SK-N-SH (cell line): Measurements from ENCODE around the gene IRF5. TPM values are rescaled to one million over a fixed set of nuclear protein-coding genes. Genes with fewer than 3 reads are reported as not detected.

Experiments
- CTCF ChIA-PET: fragments of 300-600, 350-600 bp; formaldehyde crosslinking; extraction: SDS; loops from one replicate; lab custom pipeline; 2021; lab: Yijun Ruan, JAX
- POLR2A ChIA-PET: fragments of 350-600 bp; sonication (Branson Sonifier 250); formaldehyde crosslinking; extraction: SDS; loops from one replicate; lab custom pipeline; 2020; ENCODE audit warnings: antibody characterized with exemption, inconsistent platforms; lab: Yijun Ruan, JAX
- DNase-seq: peaks from one replicate; pipeline ENCODE4 v3.0.0; 2012
- H2AFZ ChIP-seq: fragments of 200-600 bp; sonication (generic); 2 replicates; pipeline ENCODE4 v1.8.1; 2016; ENCODE audit warnings: antibody characterized with exemption, mild to moderate bottlenecking, low read depth
- H3F3A ChIP-seq: fragments of 200-600 bp; sonication (generic); replicated peaks from 2 replicates; pipeline ENCODE3; 2016; ENCODE audit warnings: antibody characterized with exemption, mild to moderate bottlenecking; ENCODE audit not compliant: insufficient read depth
- H3K27ac ChIP-seq, 2 experiments: fragments of 200-500 bp in 1 of 2; fragments of 200-600 bp in 1 of 2; sonication (Bioruptor generic) in 1 of 2; sonication (generic), shearing (Covaris generic) in 1 of 2; 2 replicates each; pipeline versions ENCODE4 v1.5.1 to v1.6.1; 2014 to 2016; ENCODE audit warnings: low read depth in 2 of 2, inconsistent platforms in 1 of 2, low read length in 1 of 2, mild to moderate bottlenecking in 1 of 2, mixed read lengths in 1 of 2
- H3K27me3 ChIP-seq: fragments of 200-600 bp; sonication (generic), shearing (Covaris generic); 2 replicates; pipeline ENCODE4 v1.6.1; 2016; ENCODE audit warnings: mixed run types; ENCODE audit not compliant: insufficient read depth
- H3K36me3 ChIP-seq, 2 experiments: fragments of 200-500 bp in 1 of 2; fragments of 200-600 bp in 1 of 2; sonication (Bioruptor generic) in 1 of 2; sonication (generic) in 1 of 2; replicated peaks in 1 of 2; 2 replicates each; pipeline versions ENCODE3 to v1.5.1; 2014 to 2016; ENCODE audit warnings: low read length in 1 of 2, mild to moderate bottlenecking in 1 of 2; ENCODE audit not compliant: insufficient read depth in 2 of 2, control insufficient read depth in 1 of 2
- H3K4me1 ChIP-seq, 2 experiments: fragments of 200-500 bp in 1 of 2; fragments of 200-600 bp in 1 of 2; sonication (Bioruptor generic) in 1 of 2; sonication (generic), shearing (Covaris generic) in 1 of 2; 2 replicates each; pipeline versions ENCODE4 v1.5.1 to v1.6.1; 2014 to 2016; ENCODE audit warnings: low read depth in 1 of 2, low read length in 1 of 2, mixed run types in 1 of 2; ENCODE audit not compliant: insufficient read depth in 2 of 2, control insufficient read depth in 1 of 2
- H3K4me2 ChIP-seq: fragments of 200-600 bp; sonication (generic), shearing (Covaris generic); 2 replicates; pipeline ENCODE4 v1.6.1; 2017; ENCODE audit warnings: mixed run types
- H3K4me3 ChIP-seq, 2 experiments: fragments of 200-500 bp in 1 of 2; fragments of 200-600 bp in 1 of 2; sonication (Bioruptor generic) in 1 of 2; sonication (generic), shearing (Covaris generic) in 1 of 2; 2 replicates each; pipeline versions ENCODE4 v1.5.1 to v1.8.1; 2014 to 2016; ENCODE audit warnings: low read depth in 2 of 2, inconsistent platforms in 1 of 2, low read length in 1 of 2, mild to moderate bottlenecking in 1 of 2, mixed read lengths in 1 of 2, moderate library complexity in 1 of 2
- H3K79me2 ChIP-seq: fragments of 200-600 bp; sonication (generic); 2 replicates; pipeline ENCODE4 v1.8.1; 2017; ENCODE audit warnings: mild to moderate bottlenecking; ENCODE audit not compliant: insufficient read depth
- H3K9ac ChIP-seq: fragments of 200-600 bp; sonication (generic); 2 replicates; pipeline ENCODE4 v1.6.1; 2017; ENCODE audit warnings: mixed run types
- H3K9me2 ChIP-seq: fragments of 200-600 bp; sonication (generic); 2 replicates; pipeline ENCODE4 v1.6.1; 2017; ENCODE audit warnings: mixed run types
- H3K9me3 ChIP-seq: fragments of 200-600 bp; sonication (generic); 2 replicates; pipeline ENCODE4 v1.6.1; 2017; ENCODE audit warnings: mixed run types, mild to moderate bottlenecking, moderate library complexity
- H4K20me1 ChIP-seq: fragments of 200-600 bp; sonication (generic); 2 replicates; pipeline ENCODE4 v1.6.1; 2017; ENCODE audit warnings: mild to moderate bottlenecking, mixed run types; ENCODE audit not compliant: insufficient read depth
- CTCF ChIP-seq: fragments of 200-600 bp; sonication (generic); IDR thresholded peaks from 2 replicates; pipeline ENCODE4 v1.6.1; 2017; ENCODE audit warnings: antibody characterized with exemption, mild to moderate bottlenecking, moderate library complexity
- ELF1 ChIP-seq: IDR thresholded peaks from 2 replicates; pipeline ENCODE4 v1.4.0; 2012
- EZH2phosphoT487 ChIP-seq: fragments of 200-600 bp; sonication (generic); IDR thresholded peaks from 2 replicates; pipeline ENCODE4 v1.6.1; 2017; ENCODE audit warnings: low read depth, mixed run types, mild to moderate bottlenecking, antibody characterized with exemption, moderate library complexity, borderline replicate concordance
- FOSL2 ChIP-seq: IDR thresholded peaks from 2 replicates; pipeline ENCODE4 v1.4.0; 2012; ENCODE audit warnings: low read depth, mild to moderate bottlenecking, moderate library complexity, borderline replicate concordance
- FOXM1 ChIP-seq: IDR thresholded peaks from 2 replicates; pipeline ENCODE4 v1.4.0; 2012; ENCODE audit warnings: low read depth, mild to moderate bottlenecking
- GABPA ChIP-seq: IDR thresholded peaks from 2 replicates; pipeline ENCODE4 v1.4.0; 2012; ENCODE audit warnings: low read depth, mild to moderate bottlenecking
- MEF2A ChIP-seq: IDR thresholded peaks from 2 replicates; pipeline ENCODE4 v1.4.0; 2012; ENCODE audit warnings: low read depth, borderline replicate concordance
- POLR2AphosphoS5 ChIP-seq: IDR thresholded peaks from 2 replicates; pipeline ENCODE4 v1.6.1; 2012; ENCODE audit warnings: low read depth, low read length
- RFX5 ChIP-seq: IDR thresholded peaks from 2 replicates; pipeline ENCODE4 v1.6.1; 2012; ENCODE audit warnings: mild to moderate bottlenecking, improper control_type of control experiment, low read length
- RXRA ChIP-seq: IDR thresholded peaks from 2 replicates; pipeline ENCODE4 v1.4.0; 2012; ENCODE audit warnings: low read depth, mild to moderate bottlenecking, borderline replicate concordance
- TCF12 ChIP-seq: IDR thresholded peaks from 2 replicates; pipeline ENCODE4 v1.4.0; 2012
- USF2 ChIP-seq: fragments of 150-350 bp; IDR thresholded peaks from 2 replicates; pipeline ENCODE4 v1.6.1; 2017; ENCODE audit warnings: antibody characterized with exemption, low read length, low read depth, borderline replicate concordance
- WGBS: methylation state at CpG from one replicate; pipeline ENCODE4 v1.1.6; 2017; ENCODE audit warnings: low lambda C conversion rate; 5-methylcytosine and 5-hydroxymethylcytosine counted together
- polyA plus RNA-seq, 3 experiments: library from polyadenylated mRNA; depleted of rRNA; stranded (reverse); fragments of >200 nt; gene quantifications; 2 replicates each; pipeline ENCODE4 v1.2.3, GENCODE V29; 2012
- TF ChIP-seq, protein P1 (sequence below): IDR thresholded peaks from 2 replicates; pipeline ENCODE4; 2012
- TF ChIP-seq, protein P2 (sequence below): IDR thresholded peaks from 2 replicates; pipeline ENCODE4 v1.4.0; 2012; ENCODE audit warnings: low read depth, borderline replicate concordance
- TF ChIP-seq, protein P3 (sequence below): IDR thresholded peaks from 2 replicates; pipeline ENCODE4 v1.6.1; 2012; ENCODE audit warnings: mild to moderate bottlenecking, low read depth, low read length, moderate library complexity

Gene IRF5
- polyA plus RNA-seq, 1 of the 3 experiments (the other 2 are of a cell fraction): 0.62 TPM

GRCh38 chr7:128895320-128895719 is 42.4 kb upstream of the IRF5 start:
- POLR2A ChIA-PET: no interaction called here
- H3K9me3 ChIP-seq: 0 out of 2 replicates have a peak, but pooled peaks cover 8% of the 10 kb centered on the region
- no peaks in the 10 kb centered on the region for H3K9me2 ChIP-seq
- H3K27me3 ChIP-seq: peaks cover 4% of the 10 kb centered on the region; the same call in 1 of the 2 replicates
- no peaks in the 10 kb centered on the region for H3F3A ChIP-seq
- no peaks in the 10 kb centered on the region for H3K36me3 ChIP-seq
- DNase-seq: no peak
- CTCF ChIA-PET: interaction anchor here (0.6 to 4.1 kb wide), 4 partner anchors 9 to 269 kb away, joined by 3 to 31 read pairs (median 4); no protein-coding TSS in a partner anchor
- H3K79me2 ChIP-seq: no peaks in the 10 kb centered on the region
- no peak overlapping the region for H3K27ac ChIP-seq
- TF ChIP-seq, protein P1, sequence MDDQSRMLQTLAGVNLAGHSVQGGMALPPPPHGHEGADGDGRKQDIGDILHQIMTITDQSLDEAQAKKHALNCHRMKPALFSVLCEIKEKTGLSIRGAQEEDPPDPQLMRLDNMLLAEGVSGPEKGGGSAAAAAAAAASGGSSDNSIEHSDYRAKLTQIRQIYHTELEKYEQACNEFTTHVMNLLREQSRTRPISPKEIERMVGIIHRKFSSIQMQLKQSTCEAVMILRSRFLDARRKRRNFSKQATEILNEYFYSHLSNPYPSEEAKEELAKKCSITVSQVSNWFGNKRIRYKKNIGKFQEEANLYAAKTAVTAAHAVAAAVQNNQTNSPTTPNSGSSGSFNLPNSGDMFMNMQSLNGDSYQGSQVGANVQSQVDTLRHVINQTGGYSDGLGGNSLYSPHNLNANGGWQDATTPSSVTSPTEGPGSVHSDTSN: no peak
- TF ChIP-seq TCF12: no peak
- TF ChIP-seq EZH2phosphoT487: no peak
- TF ChIP-seq FOXM1: no peak
- no peak for TF ChIP-seq ELF1
- no peak for TF ChIP-seq GABPA
- no peak overlapping the region for H3K9ac ChIP-seq
- H4K20me1 ChIP-seq: no peaks in the 10 kb centered on the region
- no peak overlapping the region for H2AFZ ChIP-seq
- no peaks in the 10 kb centered on the region; a peak in 1 of 4 replicates for H3K4me1 ChIP-seq
- WGBS: 54% methylated on average over 3 of the region's 3 CpGs
- H3K4me2 ChIP-seq: no peak overlapping the region
- H3K4me3 ChIP-seq: no peak overlapping the region

GRCh38 chr7:128899392-128899791 is 38.3 kb upstream of the IRF5 start:
- TF ChIP-seq USF2 (no peak), FOXM1 (no peak), POLR2AphosphoS5 (no peak), ELF1 (no peak), CTCF (no peak), RXRA (no peak), RFX5 (no peak), MEF2A (no peak), FOSL2 (no peak)
- TF ChIP-seq, protein P2, sequence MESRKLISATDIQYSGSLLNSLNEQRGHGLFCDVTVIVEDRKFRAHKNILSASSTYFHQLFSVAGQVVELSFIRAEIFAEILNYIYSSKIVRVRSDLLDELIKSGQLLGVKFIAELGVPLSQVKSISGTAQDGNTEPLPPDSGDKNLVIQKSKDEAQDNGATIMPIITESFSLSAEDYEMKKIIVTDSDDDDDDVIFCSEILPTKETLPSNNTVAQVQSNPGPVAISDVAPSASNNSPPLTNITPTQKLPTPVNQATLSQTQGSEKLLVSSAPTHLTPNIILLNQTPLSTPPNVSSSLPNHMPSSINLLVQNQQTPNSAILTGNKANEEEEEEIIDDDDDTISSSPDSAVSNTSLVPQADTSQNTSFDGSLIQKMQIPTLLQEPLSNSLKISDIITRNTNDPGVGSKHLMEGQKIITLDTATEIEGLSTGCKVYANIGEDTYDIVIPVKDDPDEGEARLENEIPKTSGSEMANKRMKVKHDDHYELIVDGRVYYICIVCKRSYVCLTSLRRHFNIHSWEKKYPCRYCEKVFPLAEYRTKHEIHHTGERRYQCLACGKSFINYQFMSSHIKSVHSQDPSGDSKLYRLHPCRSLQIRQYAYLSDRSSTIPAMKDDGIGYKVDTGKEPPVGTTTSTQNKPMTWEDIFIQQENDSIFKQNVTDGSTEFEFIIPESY: no peak
- TF ChIP-seq, protein P3, sequence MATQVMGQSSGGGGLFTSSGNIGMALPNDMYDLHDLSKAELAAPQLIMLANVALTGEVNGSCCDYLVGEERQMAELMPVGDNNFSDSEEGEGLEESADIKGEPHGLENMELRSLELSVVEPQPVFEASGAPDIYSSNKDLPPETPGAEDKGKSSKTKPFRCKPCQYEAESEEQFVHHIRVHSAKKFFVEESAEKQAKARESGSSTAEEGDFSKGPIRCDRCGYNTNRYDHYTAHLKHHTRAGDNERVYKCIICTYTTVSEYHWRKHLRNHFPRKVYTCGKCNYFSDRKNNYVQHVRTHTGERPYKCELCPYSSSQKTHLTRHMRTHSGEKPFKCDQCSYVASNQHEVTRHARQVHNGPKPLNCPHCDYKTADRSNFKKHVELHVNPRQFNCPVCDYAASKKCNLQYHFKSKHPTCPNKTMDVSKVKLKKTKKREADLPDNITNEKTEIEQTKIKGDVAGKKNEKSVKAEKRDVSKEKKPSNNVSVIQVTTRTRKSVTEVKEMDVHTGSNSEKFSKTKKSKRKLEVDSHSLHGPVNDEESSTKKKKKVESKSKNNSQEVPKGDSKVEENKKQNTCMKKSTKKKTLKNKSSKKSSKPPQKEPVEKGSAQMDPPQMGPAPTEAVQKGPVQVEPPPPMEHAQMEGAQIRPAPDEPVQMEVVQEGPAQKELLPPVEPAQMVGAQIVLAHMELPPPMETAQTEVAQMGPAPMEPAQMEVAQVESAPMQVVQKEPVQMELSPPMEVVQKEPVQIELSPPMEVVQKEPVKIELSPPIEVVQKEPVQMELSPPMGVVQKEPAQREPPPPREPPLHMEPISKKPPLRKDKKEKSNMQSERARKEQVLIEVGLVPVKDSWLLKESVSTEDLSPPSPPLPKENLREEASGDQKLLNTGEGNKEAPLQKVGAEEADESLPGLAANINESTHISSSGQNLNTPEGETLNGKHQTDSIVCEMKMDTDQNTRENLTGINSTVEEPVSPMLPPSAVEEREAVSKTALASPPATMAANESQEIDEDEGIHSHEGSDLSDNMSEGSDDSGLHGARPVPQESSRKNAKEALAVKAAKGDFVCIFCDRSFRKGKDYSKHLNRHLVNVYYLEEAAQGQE: no peak
- ChIA-PET CTCF (interaction anchor here (0.6 to 9.2 kb wide), 5 partner anchors 10 to 192 kb away, joined by 3 to 137 read pairs (median 7); no protein-coding TSS in a partner anchor), POLR2A (no interaction called here)
- H3K4me3 ChIP-seq: no peak overlapping the region
- H3K36me3 ChIP-seq: no peaks in the 10 kb centered on the region
- H3F3A ChIP-seq: no peaks in the 10 kb centered on the region
- 0 out of 2 replicates have a peak, but pooled peaks cover 4% of the 10 kb centered on the region for H3K27me3 ChIP-seq
- H3K9ac ChIP-seq: no peak overlapping the region
- H2AFZ ChIP-seq: no peak overlapping the region
- no peaks in the 10 kb centered on the region for H3K9me2 ChIP-seq
- H3K79me2 ChIP-seq: no peaks in the 10 kb centered on the region
- no peak for DNase-seq
- H3K4me1 ChIP-seq: peaks cover 0 to 3% of the 10 kb centered on the region in 2 experiments; a peak in 1 of 4 replicates
- H3K4me2 ChIP-seq: no peak overlapping the region
- H3K27ac ChIP-seq: no peak overlapping the region
- 0 out of 2 replicates have a peak, but pooled peaks cover 8% of the 10 kb centered on the region for H3K9me3 ChIP-seq
- H4K20me1 ChIP-seq: no peaks in the 10 kb centered on the region
